Body of pancreas (tissue), 4 donors: ENCODE data around the gene YEATS2.
A peak's percentile ranks its signal among the peaks of the same experiment; 100 is the strongest.

Source experiments
- CTCF ChIP-seq, 7 experiments: fragments of 450-650 bp in 4 of 7; fragments of 200-600 bp in 3 of 7; sonication (generic) in 3 of 7; IDR thresholded peaks; one replicate each; pipeline ENCODE4 v1.5.1; 2016 to 2019; ENCODE audit warnings: antibody characterized with exemption in 7 of 7
- POLR2A ChIP-seq, 3 donors: fragments of 450-650 bp; IDR thresholded peaks; one replicate each; pipeline ENCODE4 v1.6.1; 2016; ENCODE audit warnings: antibody characterized with exemption in 3 of 3, mild to moderate bottlenecking in 2 of 3

GRCh38 chr3:183810643-183811594 is 113.3 kb downstream of the YEATS2 start:
- TF ChIP-seq CTCF (IDR thresholded peaks at IDR 0.05), result no peak
- peak in 2 of 3 donors; percentile 32 to 34 for TF ChIP-seq POLR2A (IDR thresholded peaks at IDR 0.05)
